PC-9 (cell line): Measurements from ENCODE around the gene REPS2. TPM values are rescaled to one million over a fixed set of nuclear protein-coding genes. Genes with fewer than 3 reads are reported as not detected.

Experiments
- BruUV-seq: library from RNA; stranded (reverse); fragments of 400-500 nt; replicated peaks from 2 replicates; lab custom pipeline; 2021; lab: Mats Ljungman, UMichigan
- CTCF ChIA-PET: fragments of 300-600 bp; sonication (Branson Sonifier 250); formaldehyde crosslinking; loops from one replicate; lab custom pipeline; 2022; ENCODE audit warnings: antibody characterized with exemption; lab: Charles Lee
- POLR2A ChIA-PET: fragments of 300-600 bp; sonication (Branson Sonifier 250); formaldehyde crosslinking; loops from one replicate; lab custom pipeline; 2022; ENCODE audit warnings: antibody characterized with exemption; ENCODE audit not compliant: unreplicated experiment; lab: Charles Lee
- DNase-seq, 2 experiments: peaks; one replicate each; pipeline versions ENCODE4 v3.0.0 to v3.0.0-alpha.2; 2015 to 2022; ENCODE audit warnings: mixed read lengths in 1 of 2
- H2AFZ ChIP-seq: fragments of 200-600 bp; sonication (generic); 2 replicates; pipeline ENCODE4 v1.8.1; 2017; ENCODE audit warnings: antibody characterized with exemption
- H3F3A ChIP-seq: fragments of 200-600 bp; sonication (generic); 2 replicates; pipeline ENCODE4 v1.8.1; 2017; ENCODE audit warnings: antibody characterized with exemption, mild to moderate bottlenecking, low read depth; ENCODE audit not compliant: insufficient read depth
- H3K27ac ChIP-seq: fragments of 200-600 bp; sonication (generic); 2 replicates; pipeline ENCODE4 v1.6.1; 2016; ENCODE audit warnings: mixed run types
- H3K27me3 ChIP-seq: fragments of 200-600 bp; sonication (generic); 2 replicates; pipeline ENCODE4 v1.6.1; 2016; ENCODE audit warnings: low read depth, mixed run types; ENCODE audit not compliant: insufficient read depth
- H3K36me3 ChIP-seq: fragments of 200-600 bp; sonication (generic); 2 replicates; pipeline ENCODE4 v1.6.1; 2016; ENCODE audit warnings: low read depth, mixed run types
- H3K4me1 ChIP-seq: fragments of 200-600 bp; sonication (generic); replicated peaks from 2 replicates; pipeline ENCODE4 v1.6.1; 2016; ENCODE audit warnings: mixed run types; ENCODE audit not compliant: insufficient read depth
- H3K4me2 ChIP-seq: fragments of 200-600 bp; sonication (generic); 2 replicates; pipeline ENCODE4 v1.6.1; 2017; ENCODE audit warnings: mixed run types
- H3K4me3 ChIP-seq: fragments of 200-600 bp; sonication (generic); 2 replicates; pipeline ENCODE4 v1.6.1; 2016; ENCODE audit warnings: mixed run types
- H3K79me2 ChIP-seq: fragments of 200-600 bp; sonication (generic); 2 replicates; pipeline ENCODE4 v1.6.1; 2017; ENCODE audit warnings: low read depth, mixed run types
- H3K9me2 ChIP-seq: fragments of 200-600 bp; sonication (generic); 2 replicates; pipeline ENCODE4 v1.8.1; 2017; ENCODE audit warnings: mild to moderate bottlenecking; ENCODE audit not compliant: insufficient read depth
- H3K9me3 ChIP-seq: fragments of 200-600 bp; sonication (generic); 2 replicates; pipeline ENCODE4 v1.8.1; 2016; ENCODE audit warnings: low read depth; ENCODE audit not compliant: insufficient read depth
- H4K20me1 ChIP-seq: fragments of 200-600 bp; sonication (generic); 2 replicates; pipeline ENCODE4 v1.8.1; 2017; ENCODE audit not compliant: insufficient read depth
- CTCF ChIP-seq: fragments of 200-600 bp; sonication (generic); conservative IDR thresholded peaks from 2 replicates; pipeline ENCODE4 v1.6.1; 2017; ENCODE audit warnings: mixed run types, antibody characterized with exemption, mild to moderate bottlenecking, moderate library complexity
- EZH2 ChIP-seq: fragments of 200-600 bp; sonication (generic); IDR thresholded peaks from 2 replicates; pipeline ENCODE4 v1.8.0; 2017; ENCODE audit warnings: antibody characterized with exemption, low read depth
- intact Hi-C: fragments of 100-400 bp; cut with micrococcal nuclease; formaldehyde crosslinking; loops from one replicate; pipeline ENCODE4 v1.10.0; 2022; ENCODE audit not compliant: unreplicated experiment
- total RNA-seq: library from RNA; stranded (reverse); gene quantifications from 2 replicates; pipeline ENCODE4 v1.2.3, GENCODE V29; 2021

REPS2 gene
- total RNA-seq, 1 experiment from 2014 or later = 29.2 TPM

GRCh38 chrX:16917120-16917519, 29.3 kb upstream of the REPS2 start:
- H3K27me3 ChIP-seq = no peaks in the 10 kb centered on the region
- CTCF ChIA-PET = no interaction called here

GRCh38 chrX:16918979-16919378, 27.5 kb upstream of the REPS2 start:
- no peak overlapping the region for H3K27ac ChIP-seq
- TF ChIP-seq EZH2 = no peak
- no peaks in the 10 kb centered on the region for H3K27me3 ChIP-seq
- POLR2A ChIA-PET = no interaction called here
- no peaks in the 10 kb centered on the region for H3K9me3 ChIP-seq
- intact Hi-C loops = no loop called here
- DNase-seq = no peak
- H3K36me3 ChIP-seq = no peaks in the 10 kb centered on the region
- no peaks in the 10 kb centered on the region for H3K79me2 ChIP-seq
- no peaks in the 10 kb centered on the region for H3K4me1 ChIP-seq
- H3K9me2 ChIP-seq = no peaks in the 10 kb centered on the region
- no peaks in the 10 kb centered on the region for H4K20me1 ChIP-seq
- no peak overlapping the region for H3K4me2 ChIP-seq
- no peaks in the 10 kb centered on the region for H3F3A ChIP-seq
- CTCF ChIA-PET = no interaction called here
- H2AFZ ChIP-seq = no peak overlapping the region
- no TSS peak for BruUV-seq
- H3K4me3 ChIP-seq = no peak overlapping the region

More at GRCh38 chrX:16917120-16917519, 29.3 kb upstream of the REPS2 start:
- no peaks in the 10 kb centered on the region for H3K79me2 ChIP-seq
- DNase-seq = no peak
- H4K20me1 ChIP-seq = no peaks in the 10 kb centered on the region
- POLR2A ChIA-PET = no interaction called here
- no peaks in the 10 kb centered on the region for H3K9me3 ChIP-seq
- no peaks in the 10 kb centered on the region for H3K4me1 ChIP-seq
- H3K9me2 ChIP-seq = no peaks in the 10 kb centered on the region
- TF ChIP-seq EZH2 (no peak), CTCF (no peak)
- no peak overlapping the region for H2AFZ ChIP-seq
- H3F3A ChIP-seq = no peaks in the 10 kb centered on the region
- no peak overlapping the region for H3K4me2 ChIP-seq
- BruUV-seq = no TSS peak
- H3K36me3 ChIP-seq = no peaks in the 10 kb centered on the region
- intact Hi-C loops = no loop called here
- no peak overlapping the region for H3K27ac ChIP-seq
- H3K4me3 ChIP-seq = no peak overlapping the region

GRCh38 chrX:16920075-16920474, 26.4 kb upstream of the REPS2 start:
- no peaks in the 10 kb centered on the region for H3K9me3 ChIP-seq
- H3K27ac ChIP-seq = no peak overlapping the region
- ChIA-PET CTCF (no interaction called here), POLR2A (no interaction called here)
- no peaks in the 10 kb centered on the region for H3K27me3 ChIP-seq
- H3F3A ChIP-seq = no peaks in the 10 kb centered on the region
- no peak overlapping the region for H3K4me3 ChIP-seq
- H4K20me1 ChIP-seq = no peaks in the 10 kb centered on the region
- H3K36me3 ChIP-seq = no peaks in the 10 kb centered on the region
- no peak overlapping the region for H2AFZ ChIP-seq
- H3K9me2 ChIP-seq = no peaks in the 10 kb centered on the region
- no TSS peak for BruUV-seq
- intact Hi-C loops = no loop called here
- H3K4me2 ChIP-seq = no peak overlapping the region
- no peak for TF ChIP-seq EZH2
- no peak for TF ChIP-seq CTCF
- DNase-seq = no peak
- H3K4me1 ChIP-seq = no peaks in the 10 kb centered on the region
- no peaks in the 10 kb centered on the region for H3K79me2 ChIP-seq

- H3K27me3 ChIP-seq = no peaks in the 10 kb centered on the region
- H4K20me1 ChIP-seq = no peaks in the 10 kb centered on the region
- no peaks in the 10 kb centered on the region for H3K36me3 ChIP-seq
- TF ChIP-seq EZH2 (no peak), CTCF (no peak)
- no peaks in the 10 kb centered on the region for H3K4me1 ChIP-seq
- H3F3A ChIP-seq = no peaks in the 10 kb centered on the region
- H2AFZ ChIP-seq = no peak overlapping the region
- H3K4me3 ChIP-seq = no peak overlapping the region
- H3K9me3 ChIP-seq = no peaks in the 10 kb centered on the region
- DNase-seq = no peak
- no peak overlapping the region for H3K27ac ChIP-seq
- intact Hi-C loops = no loop called here
- H3K9me2 ChIP-seq = no peaks in the 10 kb centered on the region
- H3K4me2 ChIP-seq = no peak overlapping the region
- BruUV-seq = no TSS peak
- no peaks in the 10 kb centered on the region for H3K79me2 ChIP-seq
- POLR2A ChIA-PET = no interaction called here
- CTCF ChIA-PET = no interaction called here
Measured at GRCh38 chrX:16923157-16923556, 23.3 kb upstream of the REPS2 start.
